ENCODE data around the gene KCNS1.

KCNS1 gene

DNA sequence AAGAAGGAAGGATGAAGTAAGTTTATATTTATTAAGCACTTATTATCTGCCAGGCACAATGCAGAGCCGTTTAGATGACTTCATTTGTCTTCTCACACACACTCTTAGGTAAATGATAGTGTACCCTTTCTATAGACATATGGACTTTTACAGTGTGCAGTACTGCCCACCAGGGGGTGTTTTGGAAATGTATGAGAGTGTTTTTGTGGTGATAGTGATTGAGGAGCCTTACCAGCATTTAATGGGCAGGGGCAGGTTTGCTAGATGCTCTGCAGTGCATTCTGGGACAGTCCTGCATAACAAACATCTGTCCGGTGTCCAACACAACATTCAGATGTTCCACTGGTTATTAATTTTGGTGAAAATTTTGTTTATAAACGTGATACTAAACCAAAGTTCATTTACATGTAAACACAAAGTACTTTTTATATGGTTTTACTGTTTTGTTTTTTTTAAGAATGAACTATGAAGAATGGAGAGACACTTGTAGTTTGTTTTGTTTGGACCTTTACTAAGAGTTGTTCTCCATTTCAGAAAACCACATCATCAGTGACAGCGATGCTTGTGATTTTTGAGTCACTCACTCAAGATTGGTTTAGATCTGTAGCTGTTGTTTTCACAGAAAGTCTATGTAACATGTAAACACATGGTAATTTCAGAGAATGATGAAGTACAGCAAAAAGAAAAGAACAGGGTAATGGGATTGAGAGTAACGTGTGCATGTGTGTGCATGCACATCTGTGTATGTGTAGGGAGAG is 19.9 kb downstream of the KCNS1 start:
- CTCF ChIA-PET = interaction anchor here (1.0 to 1.4 kb wide), 4 partner anchors 14 to 37 kb away, joined by 3 to 4 read pairs (median 4); no protein-coding TSS in a partner anchor
- TF ChIP-seq, protein P1, sequence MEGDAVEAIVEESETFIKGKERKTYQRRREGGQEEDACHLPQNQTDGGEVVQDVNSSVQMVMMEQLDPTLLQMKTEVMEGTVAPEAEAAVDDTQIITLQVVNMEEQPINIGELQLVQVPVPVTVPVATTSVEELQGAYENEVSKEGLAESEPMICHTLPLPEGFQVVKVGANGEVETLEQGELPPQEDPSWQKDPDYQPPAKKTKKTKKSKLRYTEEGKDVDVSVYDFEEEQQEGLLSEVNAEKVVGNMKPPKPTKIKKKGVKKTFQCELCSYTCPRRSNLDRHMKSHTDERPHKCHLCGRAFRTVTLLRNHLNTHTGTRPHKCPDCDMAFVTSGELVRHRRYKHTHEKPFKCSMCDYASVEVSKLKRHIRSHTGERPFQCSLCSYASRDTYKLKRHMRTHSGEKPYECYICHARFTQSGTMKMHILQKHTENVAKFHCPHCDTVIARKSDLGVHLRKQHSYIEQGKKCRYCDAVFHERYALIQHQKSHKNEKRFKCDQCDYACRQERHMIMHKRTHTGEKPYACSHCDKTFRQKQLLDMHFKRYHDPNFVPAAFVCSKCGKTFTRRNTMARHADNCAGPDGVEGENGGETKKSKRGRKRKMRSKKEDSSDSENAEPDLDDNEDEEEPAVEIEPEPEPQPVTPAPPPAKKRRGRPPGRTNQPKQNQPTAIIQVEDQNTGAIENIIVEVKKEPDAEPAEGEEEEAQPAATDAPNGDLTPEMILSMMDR (IDR thresholded peaks at IDR 0.05; ENCODE audit: insufficient read depth, low read length, missing control alignments) = peak; percentile 44
- no peak for DNase-seq (ENCODE audit: low read depth, low spot score)
- H3K4me3 ChIP-seq (ENCODE audit: low read depth, low read length) = no peak overlapping the region
- POLR2A ChIA-PET = no interaction called here

- no peak overlapping the region for H3K4me3 ChIP-seq (ENCODE audit: low read depth, low read length)
- CTCF ChIA-PET = interaction anchor here (1.1 to 3.9 kb wide), 7 partner anchors 10 to 213 kb away, joined by 3 to 39 read pairs (median 3); no protein-coding TSS in a partner anchor
- POLR2A ChIA-PET = no interaction called here
- TF ChIP-seq, protein P1 (IDR thresholded peaks at IDR 0.05; ENCODE audit: insufficient read depth, low read length, missing control alignments) = no peak
- no peak for DNase-seq (ENCODE audit: low read depth, low spot score)
These were observed 23.4 kb downstream of the KCNS1 start for GRCh38 chr20:45077559-45077958.

- TF ChIP-seq, protein P1 (IDR thresholded peaks at IDR 0.05; ENCODE audit: insufficient read depth, low read length, missing control alignments) = no peak
- ChIA-PET CTCF (interaction anchor here (2.9 to 3.3 kb wide), 2 partner anchors 23 to 62 kb away, joined by 11 to 40 read pairs; no protein-coding TSS in a partner anchor), POLR2A (no interaction called here)
- no peak for DNase-seq (ENCODE audit: low read depth, low spot score)
- no peak overlapping the region for H3K4me3 ChIP-seq (ENCODE audit: low read depth, low read length)
These were observed 27.7 kb downstream of the KCNS1 start for GRCh38 chr20:45073221-45073620.

- CTCF ChIA-PET = interaction anchor here (0.6 to 3.3 kb wide), 5 partner anchors 24 to 221 kb away, joined by 3 to 40 read pairs (median 11); no protein-coding TSS in a partner anchor
- H3K4me3 ChIP-seq (ENCODE audit: low read depth, low read length) = no peak overlapping the region
- POLR2A ChIA-PET = no interaction called here
- TF ChIP-seq, protein P1 (IDR thresholded peaks at IDR 0.05; ENCODE audit: insufficient read depth, low read length, missing control alignments) = no peak
- DNase-seq (ENCODE audit: low read depth, low spot score) = no peak
These were observed 28.9 kb downstream of the KCNS1 start for GRCh38 chr20:45072066-45072465.

DNA sequence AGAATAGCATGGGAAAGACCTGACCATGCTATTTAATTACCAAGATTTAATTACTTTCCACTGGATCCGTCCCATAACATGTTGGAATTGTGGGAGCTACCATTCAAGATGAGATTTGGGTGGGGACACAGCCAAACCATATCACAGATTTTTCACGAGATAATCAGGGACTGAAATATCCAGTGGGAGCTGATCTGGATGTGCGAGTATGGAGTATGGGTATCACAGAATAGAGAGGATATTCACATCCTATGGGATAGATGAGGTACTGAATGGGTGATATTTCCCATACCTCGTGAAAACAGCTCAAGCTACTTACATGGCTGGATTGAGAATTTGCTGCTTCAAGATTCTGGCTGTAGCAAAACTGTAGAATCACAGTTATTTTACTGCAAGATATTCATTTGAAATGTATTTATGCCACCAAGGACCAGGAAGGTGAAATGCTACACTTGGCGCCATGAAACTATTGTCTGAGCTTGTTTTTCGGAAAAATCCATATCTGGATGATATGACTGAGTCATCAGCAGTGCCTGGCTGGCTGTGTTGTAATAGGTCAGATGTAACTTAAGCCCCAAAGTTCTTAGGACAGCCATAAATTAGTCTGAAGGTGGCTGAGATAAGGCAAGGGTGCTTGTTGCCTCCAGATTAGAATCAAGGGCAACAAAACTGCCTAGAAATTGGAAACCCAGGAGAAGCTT is 29.8 kb downstream of the KCNS1 start:
- no peak overlapping the region for H3K4me3 ChIP-seq (ENCODE audit: low read depth, low read length)
- ChIA-PET POLR2A (no interaction called here), CTCF (interaction anchor here (0.9 to 3.3 kb wide), 9 partner anchors 8 to 220 kb away, joined by 3 to 40 read pairs (median 3); no protein-coding TSS in a partner anchor)
- DNase-seq (ENCODE audit: low read depth, low spot score) = no peak
- TF ChIP-seq, protein P1 (IDR thresholded peaks at IDR 0.05; ENCODE audit: insufficient read depth, low read length, missing control alignments) = no peak

- POLR2A ChIA-PET = no interaction called here
- no peak overlapping the region for H3K4me3 ChIP-seq (ENCODE audit: low read depth, low read length)
- no peak for DNase-seq (ENCODE audit: low read depth, low spot score)
- TF ChIP-seq, protein P1 (IDR thresholded peaks at IDR 0.05; ENCODE audit: insufficient read depth, low read length, missing control alignments) = no peak
- CTCF ChIA-PET = no interaction called here
These were observed 31.7 kb downstream of the KCNS1 start for GRCh38 chr20:45069261-45069660.
